GM19025 (cell line): ENCODE measurements around the gene HTR4.
"Not testable (repeated sequence)": the region's sequence is repeated elsewhere in the genome, so short reads cannot be mapped to it uniquely, and the experiment has no call there.

Experiments used
- ATAC-seq: cut with Tn5 transposase; IDR thresholded peaks from one replicate; pipeline ENCODE4 v1.9.1; 2021; ENCODE audit warnings: mild to moderate bottlenecking, low read depth, moderate library complexity; ENCODE audit not compliant: unreplicated experiment

Gene HTR4

GRCh38 chr5:148653836-148654781 lies at the start of gene HTR4:
HTR4 (minus strand) TSS chr5:148654527; CDS start chr5:148637014, 17,513 bp downstream.
- no peak for ATAC-seq

GRCh38 chr5:148702019-148702596 lies 47.8 kb upstream of the HTR4 start:
- no peak for ATAC-seq

- ATAC-seq, result no peak
These were observed 44.7 kb upstream of the HTR4 start for GRCh38 chr5:148699028-148699427.

GRCh38 chr5:148697809-148698196 lies 43.5 kb upstream of the HTR4 start:
- no peak for ATAC-seq

GRCh38 chr5:148697180-148697808 lies 43.0 kb upstream of the HTR4 start:
- no peak for ATAC-seq

GRCh38 chr5:148696187-148697036 lies 42.1 kb upstream of the HTR4 start:
- ATAC-seq, result no peak

GRCh38 chr5:148690945-148691344 lies 36.6 kb upstream of the HTR4 start:
- ATAC-seq, result no peak

- no peak for ATAC-seq
These were observed 34.5 kb upstream of the HTR4 start for GRCh38 chr5:148688787-148689186.

GRCh38 chr5:148687871-148688270 lies 33.5 kb upstream of the HTR4 start:
- no peak for ATAC-seq

GRCh38 chr5:148687427-148687826 lies 33.1 kb upstream of the HTR4 start:
- peak; percentile 75 for ATAC-seq

- ATAC-seq, result no peak
These were observed 32.3 kb upstream of the HTR4 start for GRCh38 chr5:148686660-148687059.

- no peak for ATAC-seq
These were observed 31.3 kb upstream of the HTR4 start for GRCh38 chr5:148685520-148686134.

- ATAC-seq, result no peak
These were observed 30.2 kb upstream of the HTR4 start for GRCh38 chr5:148684528-148684927.

- ATAC-seq, result no peak
These were observed 29.3 kb upstream of the HTR4 start for GRCh38 chr5:148683651-148684050.

GRCh38 chr5:148682058-148683026 lies 28.0 kb upstream of the HTR4 start:
- no peak for ATAC-seq

GRCh38 chr5:148681157-148682057 lies 27.1 kb upstream of the HTR4 start:
- no peak for ATAC-seq

GRCh38 chr5:148673704-148674103 lies 19.4 kb upstream of the HTR4 start:
- not testable (repeated sequence) for ATAC-seq

- ATAC-seq, result no peak
These were observed 12.0 kb upstream of the HTR4 start for GRCh38 chr5:148666353-148666752.
